ENCODE measurements around the gene LSM14B. TPM values are rescaled to one million over a fixed set of nuclear protein-coding genes. Genes with fewer than 3 reads are reported as not detected.

LSM14B gene
- total and polyA plus RNA-seq, 7 donors: 26.4 to 67.0 (median 54.2) TPM

DNA sequence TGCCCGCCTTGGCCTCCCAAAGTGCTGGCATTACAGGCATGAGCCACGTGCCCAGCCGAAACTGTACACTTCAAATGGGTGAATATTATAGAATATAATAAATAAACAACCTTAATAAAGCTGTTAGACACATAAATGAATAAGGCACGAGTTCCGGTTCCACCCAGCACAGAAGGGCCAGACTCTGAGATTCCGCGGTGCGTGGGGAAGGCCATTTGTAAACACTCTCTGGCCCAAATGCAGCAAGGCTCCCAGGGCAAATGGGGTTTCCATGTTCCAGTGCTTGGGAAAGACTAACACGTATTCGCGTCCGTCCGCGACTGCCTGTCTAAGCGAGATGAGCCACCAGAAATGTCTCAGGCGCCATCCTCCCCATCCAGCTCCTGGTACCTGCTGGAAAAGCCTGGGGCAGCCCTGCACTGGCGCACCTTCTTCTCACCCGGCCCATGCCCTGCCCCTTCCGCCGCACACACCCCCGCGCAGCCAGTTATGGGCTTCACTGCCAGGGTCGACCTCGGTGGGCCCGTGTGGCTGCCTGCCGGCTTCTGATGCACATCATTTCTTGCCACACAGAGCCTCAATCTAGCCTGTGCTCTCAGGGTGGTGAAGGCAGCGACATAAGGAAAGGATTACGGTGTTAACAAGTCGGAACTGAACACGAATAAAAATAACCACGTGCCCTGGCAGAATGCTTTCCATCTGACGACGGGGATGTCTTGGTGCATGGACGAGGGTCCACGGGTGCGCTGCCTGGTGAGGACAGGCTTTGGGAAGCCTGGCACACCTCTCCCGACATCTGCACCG, 5.5 kb upstream of the LSM14B start:
- WGBS, 3 donors: 75 to 80% (median 76%) methylated on average over 38 of the region's 38 CpGs
- intact Hi-C loops (cut with DNase I): loop anchor here in 1 of 2 donors (5.0 kb wide), 1 partner anchor 34 kb away; no protein-coding TSS in a partner anchor
- no peak for ATAC-seq
- TF ChIP-seq, protein P1, sequence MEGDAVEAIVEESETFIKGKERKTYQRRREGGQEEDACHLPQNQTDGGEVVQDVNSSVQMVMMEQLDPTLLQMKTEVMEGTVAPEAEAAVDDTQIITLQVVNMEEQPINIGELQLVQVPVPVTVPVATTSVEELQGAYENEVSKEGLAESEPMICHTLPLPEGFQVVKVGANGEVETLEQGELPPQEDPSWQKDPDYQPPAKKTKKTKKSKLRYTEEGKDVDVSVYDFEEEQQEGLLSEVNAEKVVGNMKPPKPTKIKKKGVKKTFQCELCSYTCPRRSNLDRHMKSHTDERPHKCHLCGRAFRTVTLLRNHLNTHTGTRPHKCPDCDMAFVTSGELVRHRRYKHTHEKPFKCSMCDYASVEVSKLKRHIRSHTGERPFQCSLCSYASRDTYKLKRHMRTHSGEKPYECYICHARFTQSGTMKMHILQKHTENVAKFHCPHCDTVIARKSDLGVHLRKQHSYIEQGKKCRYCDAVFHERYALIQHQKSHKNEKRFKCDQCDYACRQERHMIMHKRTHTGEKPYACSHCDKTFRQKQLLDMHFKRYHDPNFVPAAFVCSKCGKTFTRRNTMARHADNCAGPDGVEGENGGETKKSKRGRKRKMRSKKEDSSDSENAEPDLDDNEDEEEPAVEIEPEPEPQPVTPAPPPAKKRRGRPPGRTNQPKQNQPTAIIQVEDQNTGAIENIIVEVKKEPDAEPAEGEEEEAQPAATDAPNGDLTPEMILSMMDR (IDR thresholded peaks at IDR 0.05): no peak
- Histone ChIP-seq H3K27me3 (ENCODE audit: insufficient read depth in 3 of 3, low read length in 2 of 3) (no peaks in the 10 kb centered on the region), H3K9me3 (peaks cover 12% of the 10 kb centered on the region), H3K36me3 (ENCODE audit: insufficient read depth in 1 of 2, low read depth in 1 of 2) (no peaks in the 10 kb centered on the region), H3K4me3 (no peak overlapping the region), H3K4me1 (peaks cover 38% of the 10 kb centered on the region), H3K27ac (no peak overlapping the region)
- DNase-seq: no peak

DNA sequence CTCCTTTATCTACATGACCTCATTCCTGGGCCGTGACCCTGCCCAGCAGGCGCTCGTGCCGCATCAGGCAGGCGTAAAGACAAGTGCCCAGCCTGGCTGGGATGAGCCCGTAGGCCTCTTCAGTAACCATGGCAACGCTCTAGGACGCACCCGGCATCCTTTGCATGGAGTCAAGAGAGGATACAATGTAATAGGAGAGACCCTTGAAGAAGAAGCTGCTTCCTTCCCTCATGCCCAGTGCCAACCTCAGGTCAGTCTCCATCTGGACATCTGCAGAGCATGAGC, 5.0 kb upstream of the LSM14B start:
- ATAC-seq (no peak), DNase-seq (no peak)
- TF ChIP-seq, protein P1 (IDR thresholded peaks at IDR 0.05): no peak
- 26 to 44% (median 37%) methylated on average over 9 of the region's 9 CpGs for WGBS, 3 donors
- Histone ChIP-seq H3K9me3 (peaks cover 7% of the 10 kb centered on the region), H3K36me3 (ENCODE audit: insufficient read depth in 1 of 2, low read depth in 1 of 2) (no peaks in the 10 kb centered on the region), H3K4me1 (peaks cover 38% of the 10 kb centered on the region), H3K27ac (no peak overlapping the region), H3K27me3 (ENCODE audit: insufficient read depth in 3 of 3, low read length in 2 of 3) (no peaks in the 10 kb centered on the region), H3K4me3 (no peak overlapping the region)
- intact Hi-C loops (cut with DNase I): loop anchor here in 1 of 2 donors (5.0 kb wide), 1 partner anchor 35 kb away; no protein-coding TSS in a partner anchor

GRCh38 chr20:62117658-62118057, 4.6 kb upstream of the LSM14B start:
- H3K27me3 ChIP-seq (ENCODE audit: insufficient read depth in 3 of 3, low read length in 2 of 3): no peaks in the 10 kb centered on the region
- H3K36me3 ChIP-seq (ENCODE audit: insufficient read depth in 1 of 2, low read depth in 1 of 2): no peaks in the 10 kb centered on the region
- ATAC-seq: no peak
- H3K4me1 ChIP-seq: peaks cover 38% of the 10 kb centered on the region
- TF ChIP-seq, protein P1 (IDR thresholded peaks at IDR 0.05): no peak
- H3K9me3 ChIP-seq: peaks cover 6% of the 10 kb centered on the region
- H3K4me3 ChIP-seq: no peak overlapping the region
- 18 to 19% (median 18%) methylated on average over 15 of the region's 15 CpGs for WGBS, 3 donors
- DNase-seq: peak; percentile 37 to 70
- peak overlapping the region; percentile 99 for H3K27ac ChIP-seq
- intact Hi-C loops (cut with DNase I): loop anchor here in 1 of 2 donors (5.0 kb wide), 1 partner anchor 35 kb away; no protein-coding TSS in a partner anchor

DNA sequence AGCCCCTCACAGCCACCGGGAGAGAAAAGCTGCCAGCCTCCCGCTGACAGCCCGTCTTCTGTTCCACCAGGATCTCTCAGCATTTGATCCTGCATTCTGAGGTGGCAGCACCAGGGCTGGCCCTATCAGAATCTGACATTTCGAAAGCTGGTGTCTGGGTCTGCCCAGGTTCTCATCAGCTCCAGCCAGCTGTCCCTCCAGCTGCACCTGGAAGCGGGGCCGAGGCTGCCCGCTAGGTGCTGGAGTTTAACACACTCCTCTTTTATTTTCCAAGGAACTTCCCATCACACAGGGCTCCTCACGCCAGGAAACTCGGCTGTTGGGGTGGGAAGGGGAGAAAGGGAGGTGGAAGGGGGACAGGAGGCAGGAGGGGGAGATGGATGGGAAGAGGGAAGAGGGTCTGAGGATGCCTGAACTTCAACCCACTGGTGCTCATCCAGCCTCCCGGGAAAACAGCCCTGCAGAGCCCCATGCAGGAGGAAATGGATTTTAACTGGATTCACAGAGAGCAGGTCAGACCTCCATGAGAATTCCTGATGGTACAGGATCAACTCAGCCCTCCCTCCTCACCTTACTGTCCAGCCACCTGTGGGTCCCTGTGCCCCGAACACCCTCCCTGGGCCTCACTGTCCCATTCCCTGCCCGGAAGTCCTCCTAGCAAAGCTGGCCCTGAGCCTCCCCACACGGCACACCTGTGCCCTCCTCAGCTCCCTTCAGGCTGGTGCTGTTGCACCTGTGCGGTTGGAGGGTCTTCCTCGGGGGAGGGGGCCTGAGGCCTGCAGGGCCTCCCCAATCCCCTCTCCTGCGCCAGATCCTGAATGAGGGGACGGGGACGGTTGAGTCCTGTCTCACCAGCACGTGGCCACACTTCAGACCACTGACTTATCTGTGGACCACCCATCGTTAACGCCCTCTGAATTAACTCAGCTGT, 3.9 kb upstream of the LSM14B start:
- 50 to 60% (median 56%) methylated on average over 21 of the region's 21 CpGs for WGBS, 3 donors
- Histone ChIP-seq H3K4me1 (peaks cover 39% of the 10 kb centered on the region), H3K27ac (peak overlapping the region; percentile 99), H3K4me3 (no peak overlapping the region), H3K36me3 (ENCODE audit: insufficient read depth in 1 of 2, low read depth in 1 of 2) (no peaks in the 10 kb centered on the region), H3K9me3 (no peaks in the 10 kb centered on the region), H3K27me3 (ENCODE audit: insufficient read depth in 3 of 3, low read length in 2 of 3) (no peaks in the 10 kb centered on the region)
- TF ChIP-seq, protein P1 (IDR thresholded peaks at IDR 0.05): no peak
- no peak for DNase-seq
- ATAC-seq: no peak
- intact Hi-C loops (cut with DNase I): loop anchor here in 1 of 2 donors (5.0 kb wide), 1 partner anchor 36 kb away; no protein-coding TSS in a partner anchor
